OCI-LY3 (cell line): ENCODE data around the gene CPXM1.

Source experiments
- H2AFZ ChIP-seq: fragments of 200-600, 300-600 bp; shearing (Covaris generic); 2 replicates; pipeline ENCODE4 v1.6.0; 2014; ENCODE audit warnings: antibody characterized with exemption, low read depth, low read length
- H3K27ac ChIP-seq: fragments of 200-600, 300-600 bp; sonication (generic); 2 replicates; pipeline ENCODE4 v1.5.1; 2014; ENCODE audit warnings: mild to moderate bottlenecking, low read length, moderate library complexity, mixed read lengths
- H3K27me3 ChIP-seq: fragments of 200-600, 300-600 bp; sonication (generic); 2 replicates; pipeline ENCODE4 v1.6.1; 2014; ENCODE audit warnings: low read depth, low read length, mixed read lengths
- H3K36me3 ChIP-seq: fragments of 200-600, 300-600 bp; sonication (generic); replicated peaks from 2 replicates; pipeline ENCODE3; 2014; ENCODE audit warnings: low read depth, low read length, mixed read lengths
- H3K4me1 ChIP-seq: fragments of 300-600, 200-600 bp; sonication (generic); 2 replicates; pipeline ENCODE4 v1.6.1; 2014; ENCODE audit warnings: low read length, mixed read lengths
- H3K4me2 ChIP-seq: fragments of 200-600, 300-600 bp; sonication (generic); 2 replicates; pipeline ENCODE4 v1.6.1; 2014; ENCODE audit warnings: low read length, mixed read lengths
- H3K4me3 ChIP-seq: fragments of 300-600, 200-600 bp; sonication (generic); 2 replicates; pipeline ENCODE4 v1.5.1; 2014; ENCODE audit warnings: antibody characterized with exemption, mild to moderate bottlenecking, low read length, moderate library complexity
- H3K79me2 ChIP-seq: fragments of 300-600, 200-600 bp; shearing (Covaris generic); 2 replicates; pipeline ENCODE4 v1.6.1; 2014; ENCODE audit warnings: mild to moderate bottlenecking, low read length, mixed read lengths
- H3K9ac ChIP-seq: fragments of 300-600, 200-600 bp; shearing (Covaris generic); 2 replicates; pipeline ENCODE4 v1.6.0; 2014; ENCODE audit warnings: mild to moderate bottlenecking, low read length, moderate library complexity
- H3K9me3 ChIP-seq: fragments of 200-600, 300-600 bp; shearing (Covaris generic); 2 replicates; pipeline ENCODE4 v1.6.1; 2014; ENCODE audit warnings: low read length, mixed read lengths; ENCODE audit not compliant: insufficient read depth
- H4K20me1 ChIP-seq: fragments of 200-600, 300-600 bp; sonication (generic); 2 replicates; pipeline ENCODE4 v1.6.1; 2016; ENCODE audit warnings: low read length, mixed read lengths; ENCODE audit not compliant: insufficient read depth
- EZH2phosphoT487 ChIP-seq: fragments of 200-600 bp; shearing (Covaris generic); IDR thresholded peaks from 2 replicates; pipeline ENCODE4 v1.6.1; 2018; ENCODE audit warnings: antibody characterized with exemption, mixed run types, low read depth
- TF ChIP-seq, protein P1 (sequence below): fragments of 200-600, 300-600 bp; sonication (generic); IDR thresholded peaks from 2 replicates; pipeline ENCODE4 v1.5.1; 2014; ENCODE audit warnings: antibody characterized with exemption, low read length, low read depth

Gene CPXM1

DNA sequence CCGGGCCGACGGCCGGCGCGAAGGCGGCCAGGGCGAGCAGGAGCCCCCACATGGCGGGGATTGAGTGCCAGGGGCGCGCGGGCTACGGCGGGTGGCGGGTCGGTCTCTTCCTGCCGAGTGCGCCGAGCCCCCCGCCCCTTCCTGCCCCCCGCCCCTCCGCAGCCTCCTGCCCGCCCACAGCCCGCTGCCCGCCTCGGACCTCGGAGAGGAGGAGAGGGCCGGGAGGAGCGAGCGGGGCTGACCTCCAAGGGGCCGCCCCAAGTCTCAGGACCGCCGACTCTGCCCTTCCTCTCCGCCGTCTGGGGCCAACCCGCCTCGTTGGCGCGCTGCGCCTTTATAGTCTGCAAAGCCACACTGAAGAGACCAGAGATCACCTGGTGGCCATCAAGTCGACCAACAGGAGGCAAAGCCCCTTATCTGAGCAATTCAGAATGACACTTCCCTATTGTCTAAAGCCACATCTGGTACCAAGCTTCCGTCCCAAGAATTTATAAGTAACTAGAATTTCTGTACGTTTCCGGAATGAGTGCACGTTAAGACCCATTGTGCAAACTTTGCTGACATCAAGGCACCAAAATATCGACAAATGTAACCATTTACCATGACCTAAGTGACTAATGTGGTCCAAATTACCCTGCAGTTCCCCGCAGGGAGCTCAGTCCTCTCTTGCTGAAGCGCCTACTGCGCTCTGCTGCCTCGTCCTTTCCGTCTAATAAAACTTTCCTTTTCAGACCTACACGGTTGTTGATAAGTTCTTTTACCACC lies at the start of gene CPXM1:
Gene CPXM1, minus strand, starts transcription at position 107 of the 765 bp plus-strand sequence. Its CDS starts 55 bp downstream, at position 52.
- TF ChIP-seq, protein P1, sequence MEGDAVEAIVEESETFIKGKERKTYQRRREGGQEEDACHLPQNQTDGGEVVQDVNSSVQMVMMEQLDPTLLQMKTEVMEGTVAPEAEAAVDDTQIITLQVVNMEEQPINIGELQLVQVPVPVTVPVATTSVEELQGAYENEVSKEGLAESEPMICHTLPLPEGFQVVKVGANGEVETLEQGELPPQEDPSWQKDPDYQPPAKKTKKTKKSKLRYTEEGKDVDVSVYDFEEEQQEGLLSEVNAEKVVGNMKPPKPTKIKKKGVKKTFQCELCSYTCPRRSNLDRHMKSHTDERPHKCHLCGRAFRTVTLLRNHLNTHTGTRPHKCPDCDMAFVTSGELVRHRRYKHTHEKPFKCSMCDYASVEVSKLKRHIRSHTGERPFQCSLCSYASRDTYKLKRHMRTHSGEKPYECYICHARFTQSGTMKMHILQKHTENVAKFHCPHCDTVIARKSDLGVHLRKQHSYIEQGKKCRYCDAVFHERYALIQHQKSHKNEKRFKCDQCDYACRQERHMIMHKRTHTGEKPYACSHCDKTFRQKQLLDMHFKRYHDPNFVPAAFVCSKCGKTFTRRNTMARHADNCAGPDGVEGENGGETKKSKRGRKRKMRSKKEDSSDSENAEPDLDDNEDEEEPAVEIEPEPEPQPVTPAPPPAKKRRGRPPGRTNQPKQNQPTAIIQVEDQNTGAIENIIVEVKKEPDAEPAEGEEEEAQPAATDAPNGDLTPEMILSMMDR = no peak
- TF ChIP-seq EZH2phosphoT487 = no peak
- Histone ChIP-seq H3K4me3 (peak within 1 kb of the TSS; percentile 82), H2AFZ (peak within 1 kb of the TSS; percentile 92), H4K20me1 (no peaks in the 10 kb centered on the region), H3K4me1 (peaks cover 27% of the 10 kb centered on the region), H3K36me3 (no peaks in the 10 kb centered on the region), H3K9me3 (no peaks in the 10 kb centered on the region), H3K79me2 (no peaks in the 10 kb centered on the region), H3K27me3 (peaks cover 23% of the 10 kb centered on the region), H3K4me2 (peak within 1 kb of the TSS; percentile 90), H3K27ac (peak within 1 kb of the TSS; percentile 24; the same call in 1 of the 2 replicates), H3K9ac (peak within 1 kb of the TSS; percentile 68)

DNA sequence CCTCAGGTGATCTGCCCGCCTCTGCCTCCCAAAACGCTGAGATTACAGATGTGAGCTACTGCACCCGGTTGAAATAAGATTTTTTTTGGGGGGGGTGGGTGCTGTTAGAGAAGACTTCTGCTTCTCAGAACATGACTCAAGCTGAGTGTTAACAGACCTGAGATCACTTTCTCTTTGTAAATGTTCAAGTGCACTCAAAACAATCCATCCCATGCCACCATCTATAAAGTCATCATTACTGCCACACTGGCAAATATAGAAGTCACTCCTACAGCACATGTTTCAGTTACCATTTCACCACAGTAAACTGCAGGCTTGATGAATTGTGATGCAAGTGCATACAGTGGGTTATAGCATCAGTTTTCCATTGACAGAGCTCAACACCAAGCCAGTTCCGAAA lies 49.1 kb upstream of the CPXM1 start:
- Histone ChIP-seq H3K9me3 (no peaks in the 10 kb centered on the region), H3K36me3 (no peaks in the 10 kb centered on the region), H3K27ac (no peak overlapping the region), H2AFZ (no peak overlapping the region), H4K20me1 (no peaks in the 10 kb centered on the region), H3K4me3 (no peak overlapping the region), H3K27me3 (no peaks in the 10 kb centered on the region), H3K4me1 (no peaks in the 10 kb centered on the region), H3K4me2 (no peak overlapping the region), H3K9ac (no peak overlapping the region), H3K79me2 (no peaks in the 10 kb centered on the region)
- TF ChIP-seq, protein P1 = no peak
- no peak for TF ChIP-seq EZH2phosphoT487

DNA sequence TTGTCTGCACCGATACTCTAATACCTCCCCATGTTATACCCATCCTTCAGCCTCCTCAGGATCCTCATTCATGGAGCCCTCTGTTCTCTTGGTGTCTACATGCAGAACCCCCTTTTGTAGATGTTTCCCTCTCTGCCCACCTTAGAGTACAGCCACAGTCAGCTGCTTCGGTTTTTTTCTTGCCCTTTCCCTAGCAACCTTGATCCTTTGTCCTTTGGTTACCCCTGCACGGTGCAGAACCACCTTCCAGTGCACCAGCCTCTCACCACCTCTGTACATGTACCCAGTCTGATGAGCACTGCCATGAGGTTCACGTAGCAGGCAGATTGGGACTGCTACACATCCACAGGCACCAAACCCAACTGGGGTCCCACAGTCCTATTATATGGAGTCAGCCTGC lies 47.4 kb upstream of the CPXM1 start:
- no peak overlapping the region for H2AFZ ChIP-seq
- H3K4me1 ChIP-seq = no peaks in the 10 kb centered on the region

DNA sequence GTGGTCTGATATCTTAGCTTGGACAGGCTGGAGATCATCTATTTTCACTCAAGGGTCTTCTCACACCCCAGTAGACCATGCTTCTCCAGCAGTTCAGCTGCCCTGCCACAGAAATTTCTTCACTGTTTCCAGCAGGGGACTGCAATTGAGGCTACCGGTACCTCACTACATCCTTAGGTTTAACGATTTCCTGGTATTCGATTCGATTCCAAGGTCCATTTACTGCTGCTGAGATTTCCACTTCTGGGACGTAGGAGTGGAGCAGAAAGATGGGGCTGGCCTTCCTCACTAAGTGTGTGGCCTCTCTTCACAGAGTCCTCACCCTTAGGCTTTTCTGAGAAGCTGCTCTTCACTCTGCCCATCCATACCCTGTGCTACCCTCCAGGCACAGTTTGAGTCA lies 46.3 kb upstream of the CPXM1 start:
- TF ChIP-seq EZH2phosphoT487 = no peak
- TF ChIP-seq, protein P1 = no peak
- Histone ChIP-seq H3K9me3 (no peaks in the 10 kb centered on the region), H3K27ac (no peak overlapping the region), H2AFZ (no peak overlapping the region), H3K27me3 (no peaks in the 10 kb centered on the region), H3K4me3 (no peak overlapping the region), H4K20me1 (no peaks in the 10 kb centered on the region), H3K36me3 (no peaks in the 10 kb centered on the region), H3K4me2 (no peak overlapping the region), H3K79me2 (peaks cover 2% of the 10 kb centered on the region; the same call in 1 of the 2 replicates), H3K4me1 (no peaks in the 10 kb centered on the region), H3K9ac (no peak overlapping the region)

More for the DNA sequence above, 47.4 kb upstream of the CPXM1 start:
- H3K36me3 ChIP-seq = no peaks in the 10 kb centered on the region
- H3K4me3 ChIP-seq = no peak overlapping the region
- H3K27me3 ChIP-seq = no peaks in the 10 kb centered on the region
- H4K20me1 ChIP-seq = no peaks in the 10 kb centered on the region
- no peaks in the 10 kb centered on the region for H3K9me3 ChIP-seq
- H3K9ac ChIP-seq = no peak overlapping the region
- H3K4me2 ChIP-seq = no peak overlapping the region
- TF ChIP-seq, protein P1 = no peak
- TF ChIP-seq EZH2phosphoT487 = no peak
- H3K27ac ChIP-seq = no peak overlapping the region
- no peaks in the 10 kb centered on the region for H3K79me2 ChIP-seq
